RWPE2 (cell line): ENCODE data around the gene HHAT.

Experiments used
- ATAC-seq: fragments of 200-7000 bp; cut with Tn5 transposase; 3 replicates; pipeline ENCODE4 v1.9.1; 2021; ENCODE audit warnings: low read depth
- DNase-seq: peaks from one replicate; pipeline ENCODE4 v3.0.0-alpha.2; 2020; ENCODE audit warnings: low spot score
- H3K27ac ChIP-seq: fragments of 450-650 bp; 2 replicates; pipeline ENCODE4 v1.5.1; 2017; ENCODE audit warnings: mild to moderate bottlenecking; ENCODE audit not compliant: poor library complexity, severe bottlenecking
- H3K27me3 ChIP-seq: fragments of 250-450 bp; sonication (Bioruptor Pico); 2 replicates; pipeline ENCODE4 v1.5.1; 2021; ENCODE audit warnings: mild to moderate bottlenecking, moderate library complexity; ENCODE audit not compliant: insufficient read depth, poor library complexity, severe bottlenecking
- H3K36me3 ChIP-seq: fragments of 250-450 bp; sonication (Bioruptor Pico); 2 replicates; pipeline ENCODE4 v1.5.1; 2020; ENCODE audit warnings: low read depth, mild to moderate bottlenecking, moderate library complexity
- H3K4me1 ChIP-seq: fragments of 250-450 bp; sonication (Bioruptor Pico); 2 replicates; pipeline ENCODE4 v1.5.1; 2021; ENCODE audit warnings: mild to moderate bottlenecking, moderate library complexity; ENCODE audit not compliant: insufficient read depth, poor library complexity, severe bottlenecking
- H3K4me3 ChIP-seq: fragments of 250-450 bp; sonication (Bioruptor Pico); 2 replicates; pipeline ENCODE4 v1.5.1; 2021; ENCODE audit warnings: mild to moderate bottlenecking, moderate library complexity; ENCODE audit not compliant: severe bottlenecking
- H3K9me3 ChIP-seq: fragments of 250-450 bp; sonication (Bioruptor Pico); 2 replicates; pipeline ENCODE4 v1.5.1; 2021; ENCODE audit warnings: mild to moderate bottlenecking, moderate library complexity; ENCODE audit not compliant: severe bottlenecking
- CTCF ChIP-seq: fragments of 450-650 bp; IDR thresholded peaks from one replicate; pipeline ENCODE4 v1.5.1; 2017; ENCODE audit warnings: mild to moderate bottlenecking, moderate library complexity; ENCODE audit not compliant: poor library complexity, severe bottlenecking

The HHAT gene

GRCh38 chr1:210588946-210589345 lies 260.2 kb downstream of the HHAT start:
- H3K4me1 ChIP-seq: no peaks in the 10 kb centered on the region
- no peaks in the 10 kb centered on the region for H3K36me3 ChIP-seq
- TF ChIP-seq CTCF: no peak
- H3K27me3 ChIP-seq: no peaks in the 10 kb centered on the region
- H3K9me3 ChIP-seq: no peaks in the 10 kb centered on the region
- DNase-seq: no peak
- no peak for ATAC-seq
- H3K4me3 ChIP-seq: no peak overlapping the region
- H3K27ac ChIP-seq: no peak overlapping the region

GRCh38 chr1:210591214-210591613 lies 262.5 kb downstream of the HHAT start:
- H3K9me3 ChIP-seq: no peaks in the 10 kb centered on the region
- H3K4me1 ChIP-seq: no peaks in the 10 kb centered on the region
- H3K27ac ChIP-seq: no peak overlapping the region
- no peaks in the 10 kb centered on the region for H3K27me3 ChIP-seq
- DNase-seq (no peak), ATAC-seq (no peak)
- no peak overlapping the region for H3K4me3 ChIP-seq
- TF ChIP-seq CTCF: no peak
- no peaks in the 10 kb centered on the region for H3K36me3 ChIP-seq

GRCh38 chr1:210594605-210595004 lies 265.9 kb downstream of the HHAT start:
- no peak for TF ChIP-seq CTCF
- no peak overlapping the region for H3K4me3 ChIP-seq
- ATAC-seq: no peak
- no peaks in the 10 kb centered on the region for H3K36me3 ChIP-seq
- H3K27me3 ChIP-seq: no peaks in the 10 kb centered on the region
- H3K4me1 ChIP-seq: peaks cover 9% of the 10 kb centered on the region
- no peaks in the 10 kb centered on the region for H3K9me3 ChIP-seq
- no peak for DNase-seq
- no peak overlapping the region for H3K27ac ChIP-seq

- TF ChIP-seq CTCF: no peak
- Histone ChIP-seq H3K36me3 (no peaks in the 10 kb centered on the region), H3K27ac (no peak overlapping the region), H3K27me3 (no peaks in the 10 kb centered on the region), H3K4me1 (peaks cover 9% of the 10 kb centered on the region), H3K4me3 (no peak overlapping the region), H3K9me3 (no peaks in the 10 kb centered on the region)
- DNase-seq (no peak), ATAC-seq (no peak)
Observed at GRCh38 chr1:210596641-210597040, 267.9 kb downstream of the HHAT start.

- ATAC-seq: peak; percentile 97
- Histone ChIP-seq H3K9me3 (no peaks in the 10 kb centered on the region), H3K4me1 (peaks cover 9% of the 10 kb centered on the region), H3K27ac (peak overlapping the region; percentile 80), H3K27me3 (no peaks in the 10 kb centered on the region), H3K36me3 (no peaks in the 10 kb centered on the region), H3K4me3 (no peak overlapping the region)
- no peak for TF ChIP-seq CTCF
- DNase-seq: no peak
Observed at GRCh38 chr1:210597555-210598134, 268.9 kb downstream of the HHAT start.
